ENCODE measurements around the gene NUDT2.

GRCh38 chr9:34386656-34387055 lies 57.3 kb downstream of the NUDT2 start:
- TF ChIP-seq CTCF (IDR thresholded peaks at IDR 0.05) (no peak), POLR2AphosphoS5 (IDR thresholded peaks at IDR 0.05) (no peak), EP300 (IDR thresholded peaks at IDR 0.05) (no peak), POLR2A (IDR thresholded peaks at IDR 0.05; ENCODE audit: low read depth) (no peak)

Data from esophagus muscularis mucosa (tissue), 4 donors.